Coronary artery (tissue), 2 donors: ENCODE results near the gene EDC4.
A peak's percentile ranks its signal among the peaks of the same experiment; 100 is the strongest.

ENCODE experiments used
- DNase-seq: peaks from one replicate; pipeline ENCODE4 v3.0.0-alpha.2; 2017; ENCODE audit warnings: low spot score
- H3K27ac ChIP-seq, 2 donors: fragments of 200-600 bp; sonication (generic); one replicate each; pipeline ENCODE4 v1.5.1; 2016 to 2019
- H3K4me3 ChIP-seq: fragments of 200-600 bp; sonication (generic); 2 replicates; pipeline ENCODE4 v1.5.1; 2016; ENCODE audit warnings: mild to moderate bottlenecking, moderate library complexity
- TF ChIP-seq, protein P1 (sequence below): fragments of 200-600 bp; sonication (generic); IDR thresholded peaks from one replicate; pipeline ENCODE4 v1.5.1; 2019; ENCODE audit warnings: antibody characterized with exemption

EDC4 gene

DNA sequence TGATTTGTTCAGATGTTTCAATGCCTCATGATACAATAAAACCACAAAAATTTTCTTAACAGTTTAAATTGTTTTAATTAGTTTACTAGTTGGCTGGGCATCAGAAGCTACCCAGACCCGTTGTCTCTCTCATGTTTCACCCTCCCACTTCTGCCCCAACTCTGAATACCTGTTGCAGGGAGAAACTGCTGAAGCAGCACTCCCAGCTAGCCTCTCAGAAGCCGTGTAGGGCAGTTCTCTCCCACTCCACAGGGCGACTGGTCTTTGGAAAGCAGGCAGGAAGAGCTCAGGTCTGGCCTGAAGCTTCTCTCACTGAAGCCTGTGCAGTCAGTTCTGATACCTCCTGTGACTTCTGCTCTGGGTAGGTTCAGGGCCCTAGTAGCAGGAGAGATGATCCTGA is 1.6 kb upstream of the EDC4 start:
- TF ChIP-seq, protein P1, sequence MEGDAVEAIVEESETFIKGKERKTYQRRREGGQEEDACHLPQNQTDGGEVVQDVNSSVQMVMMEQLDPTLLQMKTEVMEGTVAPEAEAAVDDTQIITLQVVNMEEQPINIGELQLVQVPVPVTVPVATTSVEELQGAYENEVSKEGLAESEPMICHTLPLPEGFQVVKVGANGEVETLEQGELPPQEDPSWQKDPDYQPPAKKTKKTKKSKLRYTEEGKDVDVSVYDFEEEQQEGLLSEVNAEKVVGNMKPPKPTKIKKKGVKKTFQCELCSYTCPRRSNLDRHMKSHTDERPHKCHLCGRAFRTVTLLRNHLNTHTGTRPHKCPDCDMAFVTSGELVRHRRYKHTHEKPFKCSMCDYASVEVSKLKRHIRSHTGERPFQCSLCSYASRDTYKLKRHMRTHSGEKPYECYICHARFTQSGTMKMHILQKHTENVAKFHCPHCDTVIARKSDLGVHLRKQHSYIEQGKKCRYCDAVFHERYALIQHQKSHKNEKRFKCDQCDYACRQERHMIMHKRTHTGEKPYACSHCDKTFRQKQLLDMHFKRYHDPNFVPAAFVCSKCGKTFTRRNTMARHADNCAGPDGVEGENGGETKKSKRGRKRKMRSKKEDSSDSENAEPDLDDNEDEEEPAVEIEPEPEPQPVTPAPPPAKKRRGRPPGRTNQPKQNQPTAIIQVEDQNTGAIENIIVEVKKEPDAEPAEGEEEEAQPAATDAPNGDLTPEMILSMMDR: no peak
- no peak for DNase-seq
- Histone ChIP-seq H3K4me3 (no peak overlapping the region), H3K27ac (no peak overlapping the region)

DNA sequence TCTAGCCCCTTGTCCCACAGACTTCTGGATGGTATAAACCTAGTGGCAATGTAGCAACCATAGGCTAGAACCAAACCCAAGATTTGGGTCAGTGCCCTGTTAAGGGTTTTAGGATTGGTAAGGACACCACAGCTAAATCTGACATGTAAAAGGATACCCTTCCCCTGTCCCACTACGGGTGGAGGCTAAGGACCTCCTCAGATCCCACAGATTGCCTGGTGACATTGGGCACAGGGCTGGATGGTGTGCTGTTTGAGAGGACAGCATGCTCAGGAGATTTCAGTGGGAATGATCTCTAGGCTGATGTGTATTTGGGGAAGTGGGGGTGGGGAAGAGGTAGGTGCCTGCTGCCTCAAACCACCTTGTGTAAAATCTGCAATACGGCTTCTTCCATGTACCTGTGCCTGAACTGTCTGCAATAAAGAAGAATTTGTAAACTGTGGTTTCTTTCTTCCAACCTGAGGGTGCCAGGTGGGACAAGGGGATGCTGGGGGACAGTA is 671 bp upstream of the EDC4 start:
- peak overlapping the region; percentile 92 for H3K4me3 ChIP-seq
- DNase-seq: no peak
- TF ChIP-seq, protein P1: no peak
- peak overlapping the region; percentile 77 to 82 for H3K27ac ChIP-seq

DNA sequence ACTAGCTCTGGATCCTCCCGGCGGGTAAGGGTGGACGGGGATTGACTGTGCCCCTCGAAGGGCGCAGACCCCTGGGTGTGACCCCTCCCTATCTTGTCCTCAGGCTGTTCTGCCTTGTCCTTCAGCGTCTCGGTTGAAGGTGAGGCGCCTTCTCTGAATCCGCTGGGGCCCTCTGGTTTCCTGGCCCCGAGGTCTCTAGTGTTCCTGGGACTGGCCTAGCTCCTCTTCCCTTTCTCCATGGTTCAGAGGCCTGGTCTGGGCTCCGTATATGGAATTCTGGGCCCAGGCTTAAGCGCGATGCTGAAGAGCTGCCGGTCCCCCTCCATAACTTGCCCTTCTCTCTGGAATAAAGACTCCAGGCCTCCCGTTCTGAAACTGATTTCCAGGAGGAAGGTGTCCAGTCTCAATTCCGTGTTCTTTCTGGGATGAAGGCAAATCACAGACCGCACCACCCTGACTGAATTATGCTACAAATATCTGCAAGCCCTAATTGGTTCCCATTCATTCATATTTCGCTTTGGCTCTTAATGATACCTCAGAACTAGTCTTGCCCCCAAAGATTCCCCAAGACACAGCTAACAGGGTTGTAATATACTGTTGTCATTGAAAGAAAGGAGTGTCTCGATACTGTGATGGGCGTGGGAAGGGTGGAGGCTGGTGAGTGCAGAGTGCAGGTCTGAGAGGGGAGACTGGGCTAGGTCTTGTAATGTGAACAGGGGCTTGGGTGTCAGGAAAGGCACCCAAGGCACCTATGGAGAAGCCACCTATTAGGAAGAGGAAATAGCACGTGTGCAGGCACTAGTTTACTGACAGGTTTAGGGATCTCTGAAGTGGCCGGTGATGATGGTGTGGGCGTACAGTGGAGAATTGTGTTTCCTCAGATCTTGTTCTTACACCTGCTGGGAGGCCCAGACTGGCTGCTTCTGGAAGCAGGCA is 851 bp downstream of the EDC4 start:
- peak overlapping the region; percentile 92 for H3K4me3 ChIP-seq
- TF ChIP-seq, protein P1: no peak
- no peak for DNase-seq
- peak overlapping the region; percentile 77 to 82 for H3K27ac ChIP-seq

DNA sequence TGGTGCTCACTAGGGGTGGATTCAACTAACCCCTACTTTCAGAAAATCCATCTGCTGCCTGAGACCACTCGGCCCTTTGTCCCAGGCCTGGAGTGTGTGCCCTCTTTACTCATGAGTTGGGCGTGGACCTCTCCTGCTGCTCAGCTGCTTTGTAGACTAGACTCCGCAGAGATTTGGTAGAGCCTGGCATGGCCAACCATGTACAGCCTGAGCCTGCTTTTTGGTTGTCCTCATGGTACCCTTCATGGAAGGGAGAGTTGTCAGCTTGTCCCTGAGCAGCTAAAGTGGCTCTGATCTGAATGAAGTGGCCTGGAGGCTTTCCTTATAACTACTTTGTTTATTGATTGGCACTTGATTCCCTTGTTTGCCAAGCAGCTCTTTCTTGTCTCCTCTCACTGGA is 1.5 kb downstream of the EDC4 start:
- TF ChIP-seq, protein P1: no peak
- Histone ChIP-seq H3K27ac (no peak overlapping the region), H3K4me3 (peak overlapping the region; percentile 92)
- no peak for DNase-seq

DNA sequence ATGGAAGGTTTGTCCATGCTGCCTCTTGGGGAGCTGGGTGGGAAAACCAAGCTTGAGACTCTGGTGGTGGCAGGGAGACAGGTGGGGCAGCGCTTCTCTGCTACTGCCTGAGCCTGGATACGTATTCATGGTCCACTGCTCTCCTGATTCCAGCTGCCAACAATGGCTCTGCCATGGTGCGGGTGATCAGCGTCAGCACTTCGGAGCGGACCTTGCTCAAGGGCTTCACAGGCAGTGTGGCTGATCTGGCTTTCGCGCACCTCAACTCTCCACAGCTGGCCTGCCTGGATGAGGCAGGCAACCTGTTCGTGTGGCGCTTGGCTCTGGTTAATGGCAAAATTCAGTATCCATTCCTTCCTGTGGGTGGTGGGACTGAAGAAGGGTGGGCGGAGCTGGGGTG is 4.2 kb downstream of the EDC4 start:
- Histone ChIP-seq H3K4me3 (no peak overlapping the region), H3K27ac (no peak overlapping the region)
- TF ChIP-seq, protein P1: no peak
- DNase-seq: no peak

DNA sequence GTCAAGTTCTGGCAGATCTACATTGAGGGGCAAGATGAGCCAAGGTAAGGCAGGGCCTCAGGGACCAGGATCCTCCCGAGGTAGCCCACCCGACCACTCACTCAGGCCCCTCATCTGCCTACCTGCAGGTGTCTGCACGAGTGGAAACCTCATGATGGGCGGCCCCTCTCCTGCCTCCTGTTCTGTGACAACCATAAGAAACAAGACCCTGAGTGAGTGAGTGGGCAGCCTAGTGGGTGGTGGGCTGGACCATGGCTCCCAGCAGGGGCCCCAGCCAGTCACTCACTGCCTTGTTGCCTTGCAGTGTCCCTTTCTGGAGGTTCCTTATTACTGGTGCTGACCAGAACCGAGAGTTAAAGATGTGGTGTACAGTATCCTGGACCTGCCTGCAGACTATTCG is 5.4 kb downstream of the EDC4 start:
- Histone ChIP-seq H3K27ac (no peak overlapping the region), H3K4me3 (no peak overlapping the region)
- TF ChIP-seq, protein P1: no peak
- no peak for DNase-seq

DNA sequence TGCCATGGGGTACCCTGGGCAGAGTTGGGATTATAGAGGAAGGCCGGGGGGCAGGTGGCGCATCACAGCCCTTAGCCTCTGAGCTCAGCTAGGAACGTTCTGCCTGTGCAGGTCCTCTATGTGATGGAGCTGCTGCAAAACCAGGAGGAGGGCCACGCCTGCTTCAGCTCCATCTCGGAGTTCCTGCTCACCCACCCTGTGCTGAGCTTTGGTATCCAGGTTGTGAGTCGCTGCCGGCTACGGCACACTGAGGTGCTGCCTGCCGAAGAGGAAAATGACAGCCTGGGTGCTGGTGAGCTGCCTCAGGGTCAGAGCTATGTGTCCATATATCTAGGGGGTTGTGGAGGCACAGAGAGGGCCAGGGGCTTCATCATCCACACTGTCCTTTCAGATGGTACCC is 6.0 kb downstream of the EDC4 start:
- Histone ChIP-seq H3K4me3 (no peak overlapping the region), H3K27ac (no peak overlapping the region)
- TF ChIP-seq, protein P1: no peak
- no peak for DNase-seq
